ENCODE data around the gene ZNF593.

DNA sequence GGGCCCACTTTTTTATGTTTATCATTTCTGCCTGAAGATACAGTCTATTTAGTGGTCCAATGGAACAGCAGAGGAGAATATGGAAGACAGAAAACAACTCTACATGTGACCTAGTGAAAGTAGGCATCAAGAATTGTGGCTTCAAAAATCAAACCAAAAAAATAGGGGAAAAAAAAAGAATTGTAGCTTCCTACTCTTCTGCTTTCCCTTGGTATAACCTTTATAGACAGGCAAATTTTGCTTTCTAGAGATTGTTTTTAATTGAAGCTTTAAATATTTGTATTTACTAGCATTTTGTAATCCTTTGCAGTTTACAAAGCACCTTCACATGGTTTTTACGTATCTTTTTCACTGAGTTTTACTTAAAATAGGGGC lies 43.8 kb upstream of the ZNF593 start:
- TF ChIP-seq CTCF (IDR thresholded peaks at IDR 0.05; ENCODE audit: low read depth, low read length) (no peak), POLR2A (IDR thresholded peaks at IDR 0.05; ENCODE audit: extremely low read depth, insufficient read length) (no peak), MAX (IDR thresholded peaks at IDR 0.05; ENCODE audit: low read depth, low read length) (no peak), MYC (IDR thresholded peaks at IDR 0.05; ENCODE audit: low read depth, low read length) (no peak)

Measured in NB4 (cell line).